DMS 273 (cell line): ENCODE data around the gene FNIP2.
"Not testable (repeated sequence)": the region's sequence is repeated elsewhere in the genome, so short reads cannot be mapped to it uniquely, and the experiment has no call there.

ENCODE experiments used
- DNase-seq: peaks from one replicate; lab custom pipeline; 2025; ENCODE audit not compliant: unreplicated experiment; lab: John Stamatoyannopoulos, UW

FNIP2 gene

GRCh38 chr4:158813113-158813512 lies 44.3 kb downstream of the FNIP2 start:
- no peak for DNase-seq

GRCh38 chr4:158814207-158814606 lies 45.4 kb downstream of the FNIP2 start:
- no peak for DNase-seq

GRCh38 chr4:158814636-158815330 lies 46.0 kb downstream of the FNIP2 start:
- no peak for DNase-seq

GRCh38 chr4:158816955-158817354 lies 48.1 kb downstream of the FNIP2 start:
- no peak for DNase-seq

GRCh38 chr4:158817562-158818296 lies 48.9 kb downstream of the FNIP2 start:
- DNase-seq, result no peak

- no peak for DNase-seq
These were observed 49.8 kb downstream of the FNIP2 start for GRCh38 chr4:158818560-158819140.

- no peak for DNase-seq
These were observed 51.3 kb downstream of the FNIP2 start for GRCh38 chr4:158819942-158820786.

- no peak for DNase-seq
These were observed 52.6 kb downstream of the FNIP2 start for GRCh38 chr4:158821228-158821971.

- DNase-seq, result no peak
These were observed 53.5 kb downstream of the FNIP2 start for GRCh38 chr4:158822348-158822747.

- peak; percentile 10 for DNase-seq
These were observed 54.6 kb downstream of the FNIP2 start for GRCh38 chr4:158823461-158823873.

GRCh38 chr4:158824425-158825274 lies 55.8 kb downstream of the FNIP2 start:
- peak; percentile 64 for DNase-seq

- DNase-seq, result no peak
These were observed 56.7 kb downstream of the FNIP2 start for GRCh38 chr4:158825433-158826036.

GRCh38 chr4:158826057-158826456 lies 57.2 kb downstream of the FNIP2 start:
- no peak for DNase-seq

GRCh38 chr4:158826882-158827281 lies 58.1 kb downstream of the FNIP2 start:
- DNase-seq, result no peak

- no peak for DNase-seq
These were observed 58.7 kb downstream of the FNIP2 start for GRCh38 chr4:158827543-158827981.

GRCh38 chr4:158828151-158828550 lies 59.3 kb downstream of the FNIP2 start:
- not testable (repeated sequence) for DNase-seq

- DNase-seq, result no peak
These were observed 60.4 kb downstream of the FNIP2 start for GRCh38 chr4:158829254-158829653.

- no peak for DNase-seq
These were observed 64.8 kb downstream of the FNIP2 start for GRCh38 chr4:158833602-158834001.
